CD4-positive, CD25-positive, alpha-beta regulatory T cell (primary cell): ENCODE measurements around the gene ADIRF. TPM values are rescaled to one million over a fixed set of nuclear protein-coding genes. Genes with fewer than 3 reads are reported as not detected.
A peak's percentile ranks its signal among the peaks of the same experiment; 100 is the strongest.

Experiments used
- ATAC-seq, 2 donors: fragments of 150-1000 bp; cut with Tn5 transposase; one replicate each; pipeline ENCODE4 v1.10.0; 2021; ENCODE audit warnings: low read depth in 2 of 2, moderate number of reproducible peaks in 2 of 2, moderate library complexity in 1 of 2
- DNase-seq, 3 donors: peaks; one replicate each; pipeline versions ENCODE4 v3.0.0 to v3.0.0-alpha.2; 2012 to 2022; ENCODE audit warnings: mixed read lengths in 1 of 3
- H3K27ac ChIP-seq: one replicate; pipeline ENCODE4 v1.7.0; 2013; ENCODE audit warnings: mild to moderate bottlenecking, low read length; ENCODE audit not compliant: insufficient read depth, poor library complexity, severe bottlenecking
- H3K27me3 ChIP-seq: one replicate; pipeline ENCODE4 v1.7.0; 2013; ENCODE audit warnings: low read length; ENCODE audit not compliant: control insufficient read depth, insufficient read depth
- H3K36me3 ChIP-seq: one replicate; pipeline ENCODE4 v1.7.0; 2013; ENCODE audit warnings: mild to moderate bottlenecking, low read length, moderate library complexity; ENCODE audit not compliant: control insufficient read depth, insufficient read depth
- H3K4me1 ChIP-seq: 2 replicates; pipeline ENCODE4 v1.7.0; 2013; ENCODE audit warnings: mild to moderate bottlenecking, low read length; ENCODE audit not compliant: insufficient read depth, control insufficient read depth, poor library complexity, severe bottlenecking
- H3K4me3 ChIP-seq: one replicate; pipeline ENCODE4 v1.7.0; 2013; ENCODE audit warnings: low read depth, mild to moderate bottlenecking, low read length, moderate library complexity
- H3K9me3 ChIP-seq, 2 experiments: 1 replicate in 1 of 2; 2 replicates in 1 of 2; pipeline ENCODE4 v1.7.0; 2013; ENCODE audit warnings: low read length in 2 of 2, mild to moderate bottlenecking in 1 of 2, moderate library complexity in 1 of 2; ENCODE audit not compliant: control insufficient read depth in 2 of 2
- H3K27ac Mint-ChIP-seq, 3 donors: one replicate each; pipeline ENCODE4 v1.8.0; 2020 to 2022; ENCODE audit warnings: mild to moderate bottlenecking in 3 of 3, mixed read lengths in 3 of 3, moderate library complexity in 2 of 3
- H3K27me3 Mint-ChIP-seq: one replicate; pipeline ENCODE4 v1.8.0; 2022; ENCODE audit warnings: mild to moderate bottlenecking, mixed read lengths
- H3K36me3 Mint-ChIP-seq: one replicate; pipeline ENCODE4 v1.8.0; 2020; ENCODE audit warnings: mixed read lengths
- H3K4me1 Mint-ChIP-seq, 4 donors: one replicate each; pipeline ENCODE4 v1.8.0; 2020 to 2022; ENCODE audit warnings: mixed read lengths in 4 of 4, mild to moderate bottlenecking in 1 of 4
- H3K4me3 Mint-ChIP-seq, 4 donors: one replicate each; pipeline ENCODE4 v1.8.0; 2020 to 2022; ENCODE audit warnings: mild to moderate bottlenecking in 4 of 4, mixed read lengths in 4 of 4, moderate library complexity in 3 of 4
- H3K9me3 Mint-ChIP-seq, 7 donors: one replicate each; pipeline ENCODE4 v1.8.0; 2020 to 2022; ENCODE audit warnings: mixed read lengths in 7 of 7, mild to moderate bottlenecking in 3 of 7, moderate library complexity in 2 of 7
- polyA plus RNA-seq, 4 donors: library from polyadenylated mRNA; unstranded; fragments of 300-500 nt; fragmentation: Illumina TruSeq; gene quantifications; one replicate each; pipeline ENCODE4 v1.2.3, GENCODE V29; 2021
- total RNA-seq: library from RNA; stranded (reverse); gene quantifications from one replicate; pipeline ENCODE4 v1.2.3, GENCODE V29; 2022

Gene ADIRF
- total and polyA plus RNA-seq, 5 donors from 2014 or later: 0.42 to 0.65 TPM; not detected in 3

- DNase-seq (no peak), ATAC-seq (no peak)
- Mint-ChIP-seq H3K4me1 (peaks cover 0 to 32% (median 12%) of the 10 kb centered on the region in 4 donors), H3K9me3 (peaks cover 0 to 15% (median 0%) of the 10 kb centered on the region in 7 donors), H3K4me3 (no peak overlapping the region), H3K27ac (peak overlapping the region in 2 of 3 donors; percentile 49 to 76), H3K36me3 (peaks cover 3% of the 10 kb centered on the region), H3K27me3 (no peaks in the 10 kb centered on the region)
- peaks cover 0 to 6% of the 10 kb centered on the region in 2 experiments for H3K9me3 ChIP-seq
- peaks cover 14% of the 10 kb centered on the region for H3K4me1 ChIP-seq
- H3K27ac ChIP-seq: no peak overlapping the region
- H3K4me3 ChIP-seq: no peak overlapping the region
- H3K36me3 ChIP-seq: no peaks in the 10 kb centered on the region
- no peaks in the 10 kb centered on the region for H3K27me3 ChIP-seq
Observed at GRCh38 chr10:86955501-86956194, 12.6 kb upstream of the ADIRF start.

- Mint-ChIP-seq H3K36me3 (peaks cover 3% of the 10 kb centered on the region), H3K4me1 (peaks cover 0 to 26% (median 9%) of the 10 kb centered on the region in 4 donors), H3K27ac (peak overlapping the region in 2 of 3 donors; percentile 49 to 76), H3K9me3 (peaks cover 0 to 15% (median 0%) of the 10 kb centered on the region in 7 donors), H3K27me3 (no peaks in the 10 kb centered on the region), H3K4me3 (no peak overlapping the region)
- no peak for ATAC-seq
- DNase-seq: no peak
- Histone ChIP-seq H3K4me1 (peaks cover 7% of the 10 kb centered on the region), H3K36me3 (no peaks in the 10 kb centered on the region), H3K4me3 (no peak overlapping the region), H3K27ac (no peak overlapping the region), H3K27me3 (no peaks in the 10 kb centered on the region), H3K9me3 (peaks cover 0 to 6% of the 10 kb centered on the region in 2 experiments)
Observed at GRCh38 chr10:86956195-86956847, 12.0 kb upstream of the ADIRF start.

- Histone ChIP-seq H3K27me3 (no peaks in the 10 kb centered on the region), H3K4me1 (peaks cover 6% of the 10 kb centered on the region), H3K9me3 (peaks cover 0 to 6% of the 10 kb centered on the region in 2 experiments), H3K36me3 (no peaks in the 10 kb centered on the region), H3K4me3 (no peak overlapping the region), H3K27ac (no peak overlapping the region)
- ATAC-seq (no peak), DNase-seq (no peak)
- H3K36me3 Mint-ChIP-seq: peaks cover 3% of the 10 kb centered on the region
- H3K27me3 Mint-ChIP-seq: no peaks in the 10 kb centered on the region
- peaks cover 0 to 22% (median 9%) of the 10 kb centered on the region in 4 donors for H3K4me1 Mint-ChIP-seq
- no peak overlapping the region for H3K4me3 Mint-ChIP-seq
- peak overlapping the region in 2 of 3 donors; percentile 49 to 59 for H3K27ac Mint-ChIP-seq
- H3K9me3 Mint-ChIP-seq: peaks cover 0 to 12% (median 0%) of the 10 kb centered on the region in 7 donors
Observed at GRCh38 chr10:86956848-86957448, 11.3 kb upstream of the ADIRF start.

GRCh38 chr10:86957471-86958115 is 10.7 kb upstream of the ADIRF start, which contains the start of gene MMRN2:
MMRN2 (minus strand) TSS chr10:86957615; CDS start chr10:86957541, 74 bp downstream.
- no peaks in the 10 kb centered on the region for H3K36me3 ChIP-seq
- no peak within 1 kb of the TSS for H3K4me3 ChIP-seq
- no peaks in the 10 kb centered on the region for H3K27me3 ChIP-seq
- peak within 1 kb of the TSS in 2 of 3 donors; percentile 49 to 59 for H3K27ac Mint-ChIP-seq
- peaks cover 0 to 20% (median 7%) of the 10 kb centered on the region in 4 donors for H3K4me1 Mint-ChIP-seq
- DNase-seq (no peak), ATAC-seq (no peak)
- peaks cover 0 to 6% (median 0%) of the 10 kb centered on the region in 7 donors for H3K9me3 Mint-ChIP-seq
- peak within 1 kb of the TSS in 1 of 4 donors; percentile 21 for H3K4me3 Mint-ChIP-seq
- H3K27ac ChIP-seq: no peak within 1 kb of the TSS
- peaks cover 0 to 2% of the 10 kb centered on the region in 2 experiments for H3K9me3 ChIP-seq
- H3K4me1 ChIP-seq: peaks cover 6% of the 10 kb centered on the region
- no peaks in the 10 kb centered on the region for H3K36me3 Mint-ChIP-seq
- no peaks in the 10 kb centered on the region for H3K27me3 Mint-ChIP-seq

- Mint-ChIP-seq H3K4me1 (peaks cover 0 to 20% (median 7%) of the 10 kb centered on the region in 4 donors), H3K9me3 (peaks cover 0 to 2% (median 0%) of the 10 kb centered on the region in 7 donors), H3K27ac (peak within 1 kb of the TSS in 2 of 3 donors; percentile 48 to 51), H3K4me3 (peak within 1 kb of the TSS in 1 of 4 donors; percentile 21), H3K27me3 (no peaks in the 10 kb centered on the region), H3K36me3 (no peaks in the 10 kb centered on the region)
- Histone ChIP-seq H3K4me1 (peaks cover 6% of the 10 kb centered on the region), H3K4me3 (no peak within 1 kb of the TSS), H3K36me3 (no peaks in the 10 kb centered on the region), H3K27me3 (no peaks in the 10 kb centered on the region), H3K27ac (no peak within 1 kb of the TSS), H3K9me3 (no peaks in the 10 kb centered on the region)
- no peak for DNase-seq
- no peak for ATAC-seq
Observed at GRCh38 chr10:86958116-86958900, 10.0 kb upstream of the ADIRF start, which contains the start of gene SNCG. SNCG (plus strand) TSS chr10:86958599; CDS start chr10:86958698, 99 bp downstream.

- Mint-ChIP-seq H3K36me3 (no peaks in the 10 kb centered on the region), H3K9me3 (no peaks in the 10 kb centered on the region), H3K4me1 (peaks cover 0 to 20% (median 7%) of the 10 kb centered on the region in 4 donors), H3K27me3 (peaks cover 5% of the 10 kb centered on the region), H3K27ac (peak overlapping the region in 2 of 3 donors; percentile 48 to 51), H3K4me3 (no peak overlapping the region)
- Histone ChIP-seq H3K27me3 (no peaks in the 10 kb centered on the region), H3K36me3 (no peaks in the 10 kb centered on the region), H3K27ac (no peak overlapping the region), H3K9me3 (no peaks in the 10 kb centered on the region), H3K4me1 (peaks cover 6% of the 10 kb centered on the region), H3K4me3 (no peak overlapping the region)
- ATAC-seq (no peak), DNase-seq (no peak)
Observed at GRCh38 chr10:86958901-86959736, 9.2 kb upstream of the ADIRF start.
